Activated naive CD8-positive, alpha-beta T cell (primary cell): ENCODE results near the gene PRRC2C.
"Not testable (repeated sequence)": the region's sequence is repeated elsewhere in the genome, so short reads cannot be mapped to it uniquely, and the experiment has no call there.

ENCODE experiments used
- H3K27ac Mint-ChIP-seq: one replicate; pipeline ENCODE4 v1.8.0; 2021; ENCODE audit warnings: mixed read lengths
- H3K27me3 Mint-ChIP-seq: one replicate; pipeline ENCODE4 v1.8.0; 2021; ENCODE audit warnings: mixed read lengths
- H3K36me3 Mint-ChIP-seq: one replicate; pipeline ENCODE4 v1.8.0; 2021; ENCODE audit warnings: mixed read lengths
- H3K4me1 Mint-ChIP-seq: one replicate; pipeline ENCODE4 v1.8.0; 2021; ENCODE audit warnings: low read depth, mixed read lengths
- H3K4me3 Mint-ChIP-seq: one replicate; pipeline ENCODE4 v1.8.0; 2021; ENCODE audit warnings: mild to moderate bottlenecking, mixed read lengths
- H3K9me3 Mint-ChIP-seq: one replicate; pipeline ENCODE4 v1.8.0; 2021; ENCODE audit warnings: low read depth, mixed read lengths

PRRC2C gene

GRCh38 chr1:171585715-171586114 lies 100.4 kb downstream of the PRRC2C start:
- Mint-ChIP-seq H3K4me1 (peaks cover 29% of the 10 kb centered on the region), H3K4me3 (no peak overlapping the region), H3K27me3 (no peaks in the 10 kb centered on the region), H3K9me3 (no peaks in the 10 kb centered on the region), H3K27ac (no peak overlapping the region), H3K36me3 (peaks cover 15% of the 10 kb centered on the region)

GRCh38 chr1:171588230-171588629 lies 102.9 kb downstream of the PRRC2C start:
- no peaks in the 10 kb centered on the region for H3K27me3 Mint-ChIP-seq
- no peak overlapping the region for H3K27ac Mint-ChIP-seq
- no peaks in the 10 kb centered on the region for H3K9me3 Mint-ChIP-seq
- H3K36me3 Mint-ChIP-seq = peaks cover 18% of the 10 kb centered on the region
- peaks cover 16% of the 10 kb centered on the region for H3K4me1 Mint-ChIP-seq
- no peak overlapping the region for H3K4me3 Mint-ChIP-seq

GRCh38 chr1:171590022-171590421 lies 104.7 kb downstream of the PRRC2C start:
- Mint-ChIP-seq H3K4me1 (peaks cover 14% of the 10 kb centered on the region), H3K27me3 (no peaks in the 10 kb centered on the region), H3K4me3 (no peak overlapping the region), H3K9me3 (no peaks in the 10 kb centered on the region), H3K27ac (peak overlapping the region; percentile 77), H3K36me3 (peaks cover 18% of the 10 kb centered on the region)

GRCh38 chr1:171595324-171595723 lies 110.0 kb downstream of the PRRC2C start:
- Mint-ChIP-seq H3K27me3 (no peaks in the 10 kb centered on the region), H3K36me3 (peaks cover 11% of the 10 kb centered on the region), H3K4me1 (peaks cover 4% of the 10 kb centered on the region), H3K27ac (peak overlapping the region; percentile 66), H3K4me3 (no peak overlapping the region), H3K9me3 (no peaks in the 10 kb centered on the region)

GRCh38 chr1:171596119-171596518 lies 110.8 kb downstream of the PRRC2C start:
- H3K9me3 Mint-ChIP-seq = no peaks in the 10 kb centered on the region
- peak overlapping the region; percentile 10 for H3K27ac Mint-ChIP-seq
- H3K4me1 Mint-ChIP-seq = peaks cover 4% of the 10 kb centered on the region
- peaks cover 11% of the 10 kb centered on the region for H3K36me3 Mint-ChIP-seq
- no peak overlapping the region for H3K4me3 Mint-ChIP-seq
- no peaks in the 10 kb centered on the region for H3K27me3 Mint-ChIP-seq

GRCh38 chr1:171596705-171597104 lies 111.4 kb downstream of the PRRC2C start:
- peaks cover 11% of the 10 kb centered on the region for H3K36me3 Mint-ChIP-seq
- H3K4me1 Mint-ChIP-seq = peaks cover 6% of the 10 kb centered on the region
- no peaks in the 10 kb centered on the region for H3K27me3 Mint-ChIP-seq
- peak overlapping the region; percentile 81 for H3K27ac Mint-ChIP-seq
- no peak overlapping the region for H3K4me3 Mint-ChIP-seq
- H3K9me3 Mint-ChIP-seq = no peaks in the 10 kb centered on the region

GRCh38 chr1:171597203-171597602 lies 111.9 kb downstream of the PRRC2C start:
- H3K36me3 Mint-ChIP-seq = peaks cover 10% of the 10 kb centered on the region
- H3K27me3 Mint-ChIP-seq = no peaks in the 10 kb centered on the region
- peaks cover 6% of the 10 kb centered on the region for H3K4me1 Mint-ChIP-seq
- H3K9me3 Mint-ChIP-seq = no peaks in the 10 kb centered on the region
- H3K4me3 Mint-ChIP-seq = no peak overlapping the region
- peak overlapping the region; percentile 34 for H3K27ac Mint-ChIP-seq

GRCh38 chr1:171600310-171600709 lies 115.0 kb downstream of the PRRC2C start:
- not testable (repeated sequence) for H3K4me1 Mint-ChIP-seq, H3K36me3 Mint-ChIP-seq, H3K27ac Mint-ChIP-seq, H3K4me3 Mint-ChIP-seq, H3K27me3 Mint-ChIP-seq, H3K9me3 Mint-ChIP-seq

- no peak overlapping the region for H3K27ac Mint-ChIP-seq
- H3K36me3 Mint-ChIP-seq = peaks cover 8% of the 10 kb centered on the region
- H3K4me1 Mint-ChIP-seq = peaks cover 6% of the 10 kb centered on the region
- no peaks in the 10 kb centered on the region for H3K27me3 Mint-ChIP-seq
- no peaks in the 10 kb centered on the region for H3K9me3 Mint-ChIP-seq
- H3K4me3 Mint-ChIP-seq = no peak overlapping the region
Observed at GRCh38 chr1:171600862-171601261, 115.5 kb downstream of the PRRC2C start.

- not testable (repeated sequence) for H3K9me3 Mint-ChIP-seq, H3K4me3 Mint-ChIP-seq, H3K36me3 Mint-ChIP-seq, H3K27me3 Mint-ChIP-seq, H3K27ac Mint-ChIP-seq, H3K4me1 Mint-ChIP-seq
Observed at GRCh38 chr1:171603042-171603441, 117.7 kb downstream of the PRRC2C start.

- Mint-ChIP-seq H3K4me1 (no peaks in the 10 kb centered on the region), H3K36me3 (no peaks in the 10 kb centered on the region), H3K4me3 (no peak overlapping the region), H3K27ac (no peak overlapping the region), H3K9me3 (no peaks in the 10 kb centered on the region), H3K27me3 (no peaks in the 10 kb centered on the region)
Observed at GRCh38 chr1:171606402-171606941, 121.1 kb downstream of the PRRC2C start.

GRCh38 chr1:171610385-171610784 lies 125.1 kb downstream of the PRRC2C start:
- H3K27me3 Mint-ChIP-seq = no peaks in the 10 kb centered on the region
- no peaks in the 10 kb centered on the region for H3K36me3 Mint-ChIP-seq

GRCh38 chr1:171611306-171611705 lies 126.0 kb downstream of the PRRC2C start:
- H3K4me1 Mint-ChIP-seq = no peaks in the 10 kb centered on the region
- H3K9me3 Mint-ChIP-seq = no peaks in the 10 kb centered on the region
- no peak overlapping the region for H3K27ac Mint-ChIP-seq
- H3K27me3 Mint-ChIP-seq = no peaks in the 10 kb centered on the region
- H3K4me3 Mint-ChIP-seq = no peak overlapping the region
- no peaks in the 10 kb centered on the region for H3K36me3 Mint-ChIP-seq

More at GRCh38 chr1:171610385-171610784, 125.1 kb downstream of the PRRC2C start:
- H3K27ac Mint-ChIP-seq = no peak overlapping the region
- no peaks in the 10 kb centered on the region for H3K9me3 Mint-ChIP-seq
- H3K4me1 Mint-ChIP-seq = no peaks in the 10 kb centered on the region
- no peak overlapping the region for H3K4me3 Mint-ChIP-seq

- no peaks in the 10 kb centered on the region for H3K36me3 Mint-ChIP-seq
- H3K27me3 Mint-ChIP-seq = no peaks in the 10 kb centered on the region
- H3K27ac Mint-ChIP-seq = no peak overlapping the region
- no peaks in the 10 kb centered on the region for H3K9me3 Mint-ChIP-seq
- no peak overlapping the region for H3K4me3 Mint-ChIP-seq
- no peaks in the 10 kb centered on the region for H3K4me1 Mint-ChIP-seq
Observed at GRCh38 chr1:171613282-171613681, 128.0 kb downstream of the PRRC2C start.

GRCh38 chr1:171615122-171615906 lies 130.0 kb downstream of the PRRC2C start:
- not testable (repeated sequence) for H3K27me3 Mint-ChIP-seq

GRCh38 chr1:171616586-171616985 lies 131.3 kb downstream of the PRRC2C start:
- H3K4me3 Mint-ChIP-seq = no peak overlapping the region
- no peak overlapping the region for H3K27ac Mint-ChIP-seq
- no peaks in the 10 kb centered on the region for H3K36me3 Mint-ChIP-seq
- H3K27me3 Mint-ChIP-seq = no peaks in the 10 kb centered on the region
- no peaks in the 10 kb centered on the region for H3K9me3 Mint-ChIP-seq
- H3K4me1 Mint-ChIP-seq = no peaks in the 10 kb centered on the region

More at GRCh38 chr1:171615122-171615906, 130.0 kb downstream of the PRRC2C start:
- H3K4me1 Mint-ChIP-seq, H3K9me3 Mint-ChIP-seq, H3K27ac Mint-ChIP-seq, H3K4me3 Mint-ChIP-seq, H3K36me3 Mint-ChIP-seq: not testable (repeated sequence)
